PC-3 (cell line): ENCODE data around the gene RAD21L1.

Experiments
- EZH2 ChIP-seq: fragments of 300-600 bp; sonication (generic); IDR thresholded peaks from one replicate; pipeline ENCODE4 v1.6.1; 2017; ENCODE audit warnings: antibody characterized with exemption, mild to moderate bottlenecking, low read length; ENCODE audit not compliant: unreplicated experiment
- TF ChIP-seq, protein P1 (sequence below): fragments of 300-600 bp; sonication (generic); conservative IDR thresholded peaks from 2 replicates; pipeline ENCODE4 v1.5.1; 2017; ENCODE audit warnings: antibody characterized with exemption, low read depth, mild to moderate bottlenecking, low read length

DNA sequence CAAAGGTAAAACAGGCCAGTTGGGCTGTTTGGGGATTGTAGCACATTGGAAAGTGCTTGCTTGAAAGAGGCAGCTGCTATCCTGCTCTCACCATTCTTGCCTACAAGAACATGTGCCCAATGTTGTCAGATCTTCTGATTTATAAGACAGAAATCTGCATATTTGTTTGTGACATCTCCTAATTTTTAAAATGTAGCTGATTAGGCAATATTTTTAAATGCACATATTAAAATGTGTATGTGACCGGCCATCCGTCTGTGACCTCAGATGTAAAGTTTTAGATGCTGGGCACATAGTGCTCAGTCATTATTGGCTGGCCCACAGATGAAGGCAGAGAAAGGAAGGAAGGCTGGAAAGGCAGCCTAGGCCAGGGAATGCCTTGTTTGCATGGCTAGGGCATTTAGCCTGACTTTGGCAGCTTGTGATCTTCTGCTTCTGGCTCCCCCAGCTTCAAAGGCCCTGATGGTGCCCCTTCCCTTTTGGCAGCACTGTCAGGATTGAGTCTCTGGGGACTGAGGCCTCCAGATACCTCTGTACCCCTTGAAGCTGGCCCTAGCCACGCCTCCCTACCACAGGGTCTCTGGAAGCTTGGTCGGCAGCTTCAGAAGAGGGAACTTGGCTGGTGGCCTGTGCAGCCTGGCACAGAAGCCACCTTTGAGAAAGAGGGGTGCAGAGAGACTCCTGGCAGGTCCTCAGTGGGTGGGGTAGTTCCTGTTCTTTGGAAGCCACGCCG is 46.7 kb downstream of the RAD21L1 start:
- TF ChIP-seq, protein P1, sequence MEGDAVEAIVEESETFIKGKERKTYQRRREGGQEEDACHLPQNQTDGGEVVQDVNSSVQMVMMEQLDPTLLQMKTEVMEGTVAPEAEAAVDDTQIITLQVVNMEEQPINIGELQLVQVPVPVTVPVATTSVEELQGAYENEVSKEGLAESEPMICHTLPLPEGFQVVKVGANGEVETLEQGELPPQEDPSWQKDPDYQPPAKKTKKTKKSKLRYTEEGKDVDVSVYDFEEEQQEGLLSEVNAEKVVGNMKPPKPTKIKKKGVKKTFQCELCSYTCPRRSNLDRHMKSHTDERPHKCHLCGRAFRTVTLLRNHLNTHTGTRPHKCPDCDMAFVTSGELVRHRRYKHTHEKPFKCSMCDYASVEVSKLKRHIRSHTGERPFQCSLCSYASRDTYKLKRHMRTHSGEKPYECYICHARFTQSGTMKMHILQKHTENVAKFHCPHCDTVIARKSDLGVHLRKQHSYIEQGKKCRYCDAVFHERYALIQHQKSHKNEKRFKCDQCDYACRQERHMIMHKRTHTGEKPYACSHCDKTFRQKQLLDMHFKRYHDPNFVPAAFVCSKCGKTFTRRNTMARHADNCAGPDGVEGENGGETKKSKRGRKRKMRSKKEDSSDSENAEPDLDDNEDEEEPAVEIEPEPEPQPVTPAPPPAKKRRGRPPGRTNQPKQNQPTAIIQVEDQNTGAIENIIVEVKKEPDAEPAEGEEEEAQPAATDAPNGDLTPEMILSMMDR: no peak
- no peak for TF ChIP-seq EZH2
